GM18505 (cell line): ENCODE data around the gene TTC39A.
A peak's percentile ranks its signal among the peaks of the same experiment; 100 is the strongest.

Experiments
- ATAC-seq: cut with Tn5 transposase; IDR thresholded peaks from one replicate; pipeline ENCODE4 v1.9.1; 2021; ENCODE audit not compliant: unreplicated experiment
- POLR2A ChIP-seq: IDR thresholded peaks from 4 replicates; pipeline ENCODE4 v1.6.1; 2011; ENCODE audit warnings: borderline replicate concordance; ENCODE audit not compliant: insufficient read depth, insufficient read length; ENCODE audit errors: extremely low read depth

Gene TTC39A

GRCh38 chr1:51302746-51303145, 27.6 kb downstream of the TTC39A start:
- no peak for ATAC-seq
- TF ChIP-seq POLR2A: no peak

- no peak for TF ChIP-seq POLR2A
- no peak for ATAC-seq
These were observed 28.1 kb downstream of the TTC39A start for GRCh38 chr1:51302270-51302669.

- TF ChIP-seq POLR2A: no peak
- ATAC-seq: no peak
These were observed 28.6 kb downstream of the TTC39A start for GRCh38 chr1:51301844-51302162.

- ATAC-seq: no peak
- TF ChIP-seq POLR2A: no peak
These were observed 29.1 kb downstream of the TTC39A start for GRCh38 chr1:51301152-51301843.

- TF ChIP-seq POLR2A: no peak
- ATAC-seq: no peak
These were observed 30.2 kb downstream of the TTC39A start for GRCh38 chr1:51299981-51300670.

GRCh38 chr1:51299185-51299885, 31.0 kb downstream of the TTC39A start:
- TF ChIP-seq POLR2A: no peak
- ATAC-seq: no peak

- ATAC-seq: no peak
- no peak for TF ChIP-seq POLR2A
These were observed 32.0 kb downstream of the TTC39A start for GRCh38 chr1:51298322-51298705.

GRCh38 chr1:51297401-51298321, 32.7 kb downstream of the TTC39A start:
- ATAC-seq: no peak
- no peak for TF ChIP-seq POLR2A

GRCh38 chr1:51296383-51297357, 33.7 kb downstream of the TTC39A start:
- peak; percentile 35 for TF ChIP-seq POLR2A
- ATAC-seq: no peak

- no peak for TF ChIP-seq POLR2A
- no peak for ATAC-seq
These were observed 34.4 kb downstream of the TTC39A start for GRCh38 chr1:51295926-51296325.

GRCh38 chr1:51294566-51295184, 35.7 kb downstream of the TTC39A start:
- TF ChIP-seq POLR2A: no peak
- ATAC-seq: no peak
